ENCODE results near the gene ARL4A.
A peak's percentile ranks its signal among the peaks of the same experiment; 100 is the strongest.
"Not testable (repeated sequence)": the region's sequence is repeated elsewhere in the genome, so short reads cannot be mapped to it uniquely, and the experiment has no call there.

The ARL4A gene

GRCh38 chr7:12670000-12670729 lies 17.3 kb upstream of the ARL4A start:
- no peak for FAIRE-seq

- FAIRE-seq: no peak
Observed at GRCh38 chr7:12670743-12671520, 16.5 kb upstream of the ARL4A start.

GRCh38 chr7:12673436-12673835 lies 14.0 kb upstream of the ARL4A start:
- not testable (repeated sequence) for FAIRE-seq

GRCh38 chr7:12674053-12674452 lies 13.4 kb upstream of the ARL4A start:
- FAIRE-seq: no peak

GRCh38 chr7:12674861-12675260 lies 12.6 kb upstream of the ARL4A start:
- no peak for FAIRE-seq

- no peak for FAIRE-seq
Observed at GRCh38 chr7:12683678-12684585, 3.5 kb upstream of the ARL4A start.

GRCh38 chr7:12684733-12685132 lies 2.7 kb upstream of the ARL4A start:
- no peak for FAIRE-seq

- FAIRE-seq: no peak
Observed at GRCh38 chr7:12685550-12685949, 1.9 kb upstream of the ARL4A start.

- FAIRE-seq: no peak
Observed at GRCh38 chr7:12686234-12686890, 1.1 kb upstream of the ARL4A start.

GRCh38 chr7:12687718-12688171 lies 312 bp downstream of the ARL4A start:
- no peak for FAIRE-seq

- peak; percentile 38 for FAIRE-seq
Observed at GRCh38 chr7:12688485-12689170, 1.2 kb downstream of the ARL4A start.

- FAIRE-seq: no peak
Observed at GRCh38 chr7:12689451-12689850, 2.0 kb downstream of the ARL4A start.

GRCh38 chr7:12690041-12690878 lies 2.8 kb downstream of the ARL4A start:
- FAIRE-seq: no peak

- FAIRE-seq: not testable (repeated sequence)
Observed at GRCh38 chr7:12691388-12691787, 4.0 kb downstream of the ARL4A start.

- FAIRE-seq: peak; percentile 68
Observed at GRCh38 chr7:12692035-12692434, 4.6 kb downstream of the ARL4A start.

GRCh38 chr7:12692479-12693259 lies 5.2 kb downstream of the ARL4A start:
- FAIRE-seq: peak; percentile 51

- FAIRE-seq: no peak
Observed at GRCh38 chr7:12694817-12695216, 7.4 kb downstream of the ARL4A start.

- no peak for FAIRE-seq
Observed at GRCh38 chr7:12695965-12696364, 8.5 kb downstream of the ARL4A start.

- no peak for FAIRE-seq
Observed at GRCh38 chr7:12699299-12699698, 11.9 kb downstream of the ARL4A start.

- FAIRE-seq: no peak
Observed at GRCh38 chr7:12701433-12701832, 14.0 kb downstream of the ARL4A start.

All from colon (tissue), 2 donors.